ENCODE results near the gene ROM1.

- TF ChIP-seq POLR2A (IDR thresholded peaks at IDR 0.05; ENCODE audit: low read depth, low read length) (no peak), POLR2AphosphoS5 (IDR thresholded peaks at IDR 0.05; ENCODE audit: low read depth, low read length) (no peak)
Observed at GRCh38 chr11:62649486-62649885, 36.4 kb downstream of the ROM1 start.
